Esophagus muscularis mucosa (tissue), 4 donors: ENCODE results near the gene MYLK. TPM values are rescaled to one million over a fixed set of nuclear protein-coding genes. Genes with fewer than 3 reads are reported as not detected.

Experiments
- DNase-seq: peaks from one replicate; pipeline ENCODE4 v3.0.0-alpha.2; 2017; ENCODE audit errors: extremely low spot score
- H3K27ac ChIP-seq, 4 donors: fragments of 200-600 bp; sonication (generic); replicated peaks in 1 of 4; 1 replicate in 3 of 4; 2 replicates in 1 of 4; pipeline ENCODE4 v1.5.1; 2016 to 2019; ENCODE audit warnings: mild to moderate bottlenecking in 1 of 4
- H3K27me3 ChIP-seq, 4 donors: fragments of 200-600 bp; sonication (generic); one replicate each; pipeline versions ENCODE4 v1.5.1 to v1.6.0; 2016 to 2019
- H3K36me3 ChIP-seq, 4 donors: fragments of 200-600 bp; sonication (generic); one replicate each; pipeline ENCODE4 v1.5.1; 2016 to 2019
- H3K4me1 ChIP-seq, 4 donors: fragments of 200-600 bp; sonication (generic); one replicate each; pipeline ENCODE4 v1.5.1; 2016 to 2019
- H3K4me3 ChIP-seq, 4 donors: fragments of 200-600 bp; sonication (generic); 1 replicate in 2 of 4; 2 replicates in 2 of 4; pipeline ENCODE4 v1.5.1; 2016 to 2019; ENCODE audit warnings: mild to moderate bottlenecking in 4 of 4, moderate library complexity in 1 of 4
- H3K9me3 ChIP-seq, 4 donors: fragments of 200-600 bp; sonication (generic); 1 replicate in 3 of 4; 2 replicates in 1 of 4; pipeline ENCODE4 v1.5.1; 2016 to 2019
- CTCF ChIP-seq, 3 experiments: fragments of 200-600 bp in 2 of 3; fragments of 450-650 bp in 1 of 3; sonication (generic) in 2 of 3; IDR thresholded peaks; one replicate each; pipeline ENCODE4 v1.5.1; 2017 to 2019; ENCODE audit warnings: antibody characterized with exemption in 3 of 3, mild to moderate bottlenecking in 2 of 3, moderate library complexity in 1 of 3
- EP300 ChIP-seq: sonication (generic); formaldehyde crosslinking; IDR thresholded peaks from one replicate; pipeline ENCODE4 v1.6.1; 2017; ENCODE audit warnings: antibody characterized with exemption
- POLR2A ChIP-seq: fragments of 450-650 bp; IDR thresholded peaks from one replicate; pipeline ENCODE4 v1.6.1; 2017; ENCODE audit warnings: antibody characterized with exemption, moderate library complexity, mild to moderate bottlenecking, low read depth
- POLR2AphosphoS5 ChIP-seq, 2 donors: sonication (generic); formaldehyde crosslinking; IDR thresholded peaks; one replicate each; pipeline ENCODE4 v1.6.1; 2017; ENCODE audit warnings: antibody characterized with exemption in 2 of 2
- WGBS: methylation state at CpG from one replicate; pipeline ENCODE4 v1.1.5; 2018; 5-methylcytosine and 5-hydroxymethylcytosine counted together
- intact Hi-C: fragments of 100-400 bp; cut with DNase I; formaldehyde crosslinking; loops from one replicate; pipeline ENCODE4 v1.15.1; 2023
- total RNA-seq, 4 donors: library from RNA; depleted of rRNA; stranded (reverse); fragments of >200 nt; gene quantifications; one replicate each; pipeline versions ENCODE4 v1.1.0 to v1.2.1, GENCODE V29; 2016

Gene MYLK
- total RNA-seq, 4 donors from 2014 or later, result 1,983 to 3,208 (median 2,554) TPM

- intact Hi-C loops, result loop anchor here (10.0 kb wide), 1 partner anchor 291 kb away; the partner anchor contains the start of gene MYLK
- WGBS, result 97% methylated on average over 3 of the region's 3 CpGs
- H3K4me3 ChIP-seq, result no peak overlapping the region
- H3K4me1 ChIP-seq, result peaks cover 0 to 15% (median 3%) of the 10 kb centered on the region in 4 donors
- H3K27ac ChIP-seq, result no peak overlapping the region
- TF ChIP-seq POLR2A (no peak), POLR2AphosphoS5 (IDR thresholded peaks at IDR 0.05) (no peak), EP300 (no peak), CTCF (IDR thresholded peaks at IDR 0.05) (no peak)
- no peaks in the 10 kb centered on the region for H3K36me3 ChIP-seq
- DNase-seq, result no peak
- H3K27me3 ChIP-seq, result no peaks in the 10 kb centered on the region
- peaks cover 0 to 4% (median 0%) of the 10 kb centered on the region in 4 donors for H3K9me3 ChIP-seq
Observed at GRCh38 chr3:123593381-123593780, 290.8 kb downstream of the MYLK start.

- Histone ChIP-seq H3K27me3 (no peaks in the 10 kb centered on the region), H3K9me3 (peaks cover 0 to 4% (median 0%) of the 10 kb centered on the region in 4 donors), H3K4me3 (no peak overlapping the region), H3K27ac (no peak overlapping the region), H3K36me3 (no peaks in the 10 kb centered on the region), H3K4me1 (peaks cover 8 to 27% (median 11%) of the 10 kb centered on the region in 4 donors)
- no peak for DNase-seq
- WGBS, result 98% methylated on average over 3 of the region's 3 CpGs
- TF ChIP-seq CTCF (IDR thresholded peaks at IDR 0.05), result no peak
- no peak for TF ChIP-seq EP300
- TF ChIP-seq POLR2A, result no peak
- TF ChIP-seq POLR2AphosphoS5 (IDR thresholded peaks at IDR 0.05), result no peak
- intact Hi-C loops, result loop anchor here (10.0 kb wide), 1 partner anchor 294 kb away; the partner anchor contains the start of gene MYLK
Observed at GRCh38 chr3:123590685-123591450, 293.3 kb downstream of the MYLK start.

GRCh38 chr3:123587401-123587800, 296.7 kb downstream of the MYLK start:
- H3K4me1 ChIP-seq, result peaks cover 12 to 46% (median 26%) of the 10 kb centered on the region in 4 donors
- H3K27me3 ChIP-seq, result no peaks in the 10 kb centered on the region
- TF ChIP-seq POLR2A (no peak), POLR2AphosphoS5 (IDR thresholded peaks at IDR 0.05) (no peak), EP300 (no peak), CTCF (IDR thresholded peaks at IDR 0.05) (no peak)
- H3K27ac ChIP-seq, result no peak overlapping the region
- DNase-seq, result peak; percentile 42
- H3K9me3 ChIP-seq, result peaks cover 0 to 4% (median 0%) of the 10 kb centered on the region in 4 donors
- intact Hi-C loops, result loop anchor here (10.0 kb wide), 1 partner anchor 137 kb away; no protein-coding TSS in a partner anchor
- peaks cover 0 to under 1% (median 0%) of the 10 kb centered on the region in 4 donors for H3K36me3 ChIP-seq
- WGBS, result 91% methylated on average over 2 of the region's 2 CpGs
- no peak overlapping the region for H3K4me3 ChIP-seq

GRCh38 chr3:123586968-123587367, 297.2 kb downstream of the MYLK start:
- Histone ChIP-seq H3K27me3 (no peaks in the 10 kb centered on the region), H3K4me3 (no peak overlapping the region), H3K4me1 (peaks cover 12 to 46% (median 26%) of the 10 kb centered on the region in 4 donors), H3K36me3 (peaks cover 0 to 5% (median 0%) of the 10 kb centered on the region in 4 donors), H3K9me3 (peaks cover 0 to 4% (median 0%) of the 10 kb centered on the region in 4 donors), H3K27ac (no peak overlapping the region)
- TF ChIP-seq EP300 (no peak), POLR2A (no peak)
- WGBS, result 83% methylated on average over 2 of the region's 2 CpGs
- peak; percentile 8 for DNase-seq
- intact Hi-C loops, result loop anchor here (10.0 kb wide), 1 partner anchor 138 kb away; no protein-coding TSS in a partner anchor

GRCh38 chr3:123586131-123586530, 298.0 kb downstream of the MYLK start:
- H3K9me3 ChIP-seq, result peaks cover 0 to 4% (median 0%) of the 10 kb centered on the region in 4 donors
- WGBS, result 7% methylated on average over 10 of the region's 10 CpGs
- H3K27ac ChIP-seq, result peak overlapping the region; percentile 90 to 96 (median 95)
- peak; percentile 90 for DNase-seq
- peaks cover 12 to 46% (median 26%) of the 10 kb centered on the region in 4 donors for H3K4me1 ChIP-seq
- intact Hi-C loops, result loop anchor here (10.0 kb wide), 1 partner anchor 139 kb away; no protein-coding TSS in a partner anchor
- TF ChIP-seq POLR2A, result no peak
- TF ChIP-seq EP300, result no peak
- TF ChIP-seq CTCF (IDR thresholded peaks at IDR 0.05), result no peak
- no peak for TF ChIP-seq POLR2AphosphoS5 (IDR thresholded peaks at IDR 0.05)
- no peaks in the 10 kb centered on the region for H3K27me3 ChIP-seq
- peaks cover 2 to 13% (median 5%) of the 10 kb centered on the region in 4 donors for H3K36me3 ChIP-seq
- peak overlapping the region; percentile 87 to 95 (median 94) for H3K4me3 ChIP-seq
